ENCODE measurements around the gene MGST1.
"Not testable (repeated sequence)": the region's sequence is repeated elsewhere in the genome, so short reads cannot be mapped to it uniquely, and the experiment has no call there.

The MGST1 gene

DNA sequence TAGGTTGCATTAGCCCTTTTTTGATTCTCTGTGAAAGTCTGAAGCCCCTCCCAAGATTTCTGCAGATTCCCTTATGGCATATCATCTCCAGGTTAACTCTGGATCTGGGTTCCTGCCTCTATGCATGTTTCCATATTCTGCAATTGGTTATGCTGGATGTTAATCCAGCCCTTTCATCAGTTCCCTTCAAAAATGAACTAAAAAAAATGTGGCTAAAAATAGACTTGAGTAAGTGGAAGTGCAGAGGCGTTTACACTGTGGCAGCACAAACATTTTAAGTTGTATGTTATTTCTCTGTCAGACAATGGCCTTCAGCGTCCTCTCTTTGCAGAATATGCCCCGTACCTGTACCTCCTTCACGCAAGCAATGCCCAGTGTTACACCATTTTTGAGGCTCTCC lies 11.4 kb downstream of the MGST1 start:
- no peak for DNase-seq

DNA sequence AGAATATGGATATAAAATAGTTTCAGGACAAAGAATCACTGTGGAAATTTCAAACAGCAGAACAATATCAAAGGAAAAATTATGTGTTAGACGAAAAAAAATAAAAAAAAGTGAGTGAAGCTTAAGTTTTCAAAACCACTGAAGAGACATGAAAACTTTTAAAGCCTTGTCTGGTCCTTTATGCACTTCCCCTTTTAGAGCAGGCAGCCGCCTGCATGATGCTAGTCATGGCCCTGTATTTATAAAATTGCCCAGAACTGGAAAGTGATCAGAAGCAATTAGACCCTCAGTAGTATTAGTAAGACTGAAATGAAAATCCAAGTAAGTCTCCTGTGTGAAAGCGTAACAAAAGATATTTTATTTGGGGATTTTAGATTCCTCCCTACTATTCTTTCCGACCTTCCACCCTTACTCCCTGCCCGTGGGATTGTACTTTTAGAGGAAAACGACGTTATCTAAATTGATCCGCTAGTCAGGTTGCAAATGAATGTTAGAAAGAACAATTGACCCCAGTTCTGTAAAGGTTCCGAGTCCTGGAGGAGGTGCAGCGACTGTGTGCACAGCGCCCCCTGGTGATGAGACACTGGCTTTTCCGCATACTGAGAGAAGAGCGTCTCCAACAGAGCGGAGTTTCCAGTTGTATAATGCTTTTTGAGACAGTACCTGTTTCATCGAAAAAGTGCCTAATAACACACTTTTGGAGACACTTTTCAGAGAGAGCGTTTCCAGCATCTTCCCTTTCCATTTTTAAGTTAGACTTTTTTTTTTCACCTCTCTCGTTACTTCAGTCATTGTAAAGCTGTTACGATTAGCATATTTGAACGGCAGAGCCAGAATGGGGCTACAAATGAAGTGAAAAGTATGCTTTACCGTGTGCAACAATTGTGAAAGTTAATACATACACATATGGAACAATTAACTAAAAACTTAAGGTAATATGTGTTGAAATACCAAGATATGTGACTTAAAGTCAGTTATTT lies 12.4 kb downstream of the MGST1 start:
- DNase-seq, result no peak

DNA sequence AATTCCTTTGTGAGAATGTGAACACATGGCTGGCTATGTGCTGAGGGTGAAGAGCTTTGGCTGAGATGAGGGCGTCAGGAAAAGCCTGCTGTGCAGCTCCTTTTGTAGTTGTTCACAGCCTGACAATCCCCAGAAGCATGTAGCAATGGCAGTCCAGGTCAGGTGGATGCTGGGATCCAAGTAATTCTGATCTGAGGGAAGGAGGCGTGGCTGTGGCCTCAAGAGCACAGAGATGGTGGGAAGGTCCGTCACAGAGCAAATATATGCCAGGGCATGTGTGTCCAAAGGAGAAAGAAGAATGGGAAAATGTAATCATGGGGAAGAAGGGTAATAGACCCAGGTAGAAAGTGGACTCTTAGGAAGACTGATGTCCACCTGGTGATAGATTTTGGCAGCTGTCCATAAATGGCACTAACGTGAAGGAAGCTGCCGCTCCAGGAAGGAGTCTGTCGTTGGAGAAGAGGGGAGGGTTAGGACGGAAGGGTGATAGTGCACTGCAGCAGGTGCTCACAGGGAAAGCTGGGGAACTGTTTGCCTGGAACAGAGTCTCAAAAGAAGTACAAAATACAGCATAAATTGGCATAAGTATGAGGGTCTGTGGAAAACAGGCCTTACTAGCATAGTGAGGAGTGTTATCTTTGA lies 13.8 kb downstream of the MGST1 start:
- no peak for DNase-seq

DNA sequence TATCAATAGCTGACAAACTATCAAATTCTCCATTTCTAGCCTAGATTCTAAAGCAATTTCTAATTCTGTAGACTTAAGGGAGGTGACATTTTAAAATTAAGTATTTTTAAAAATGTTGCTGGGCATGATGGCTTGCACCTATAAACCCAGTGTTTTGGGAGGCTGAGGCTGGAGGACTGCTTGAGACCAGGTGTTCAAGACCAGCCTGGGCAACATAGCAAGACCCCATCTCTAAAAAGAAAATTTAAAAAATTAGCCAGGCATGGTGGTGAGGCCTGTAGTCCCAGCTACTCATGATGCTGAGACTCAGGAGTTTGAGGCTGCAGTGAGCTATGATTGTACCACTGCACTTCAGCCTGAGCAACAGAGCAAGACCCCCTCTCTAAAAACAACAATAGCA lies 15.1 kb downstream of the MGST1 start:
- DNase-seq, result no peak

DNA sequence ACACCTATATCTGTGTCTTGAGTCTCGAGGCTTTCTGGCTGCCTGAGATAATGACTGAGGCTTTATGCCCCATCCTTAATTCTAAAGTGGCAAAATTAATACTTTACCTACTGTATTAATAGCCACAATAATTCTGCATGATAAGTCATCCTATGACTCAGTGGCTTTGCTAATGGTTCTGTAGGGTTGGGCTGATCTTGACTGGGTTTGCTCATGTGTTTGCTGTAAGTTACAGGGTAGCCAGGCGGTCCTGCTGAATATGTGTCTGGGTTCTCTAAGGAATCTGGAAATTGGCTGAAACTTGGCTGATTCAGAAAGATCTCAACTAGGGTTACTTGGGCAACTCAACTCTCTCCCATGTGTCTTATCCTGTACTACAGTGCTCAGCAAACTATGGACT lies 21.7 kb downstream of the MGST1 start:
- no peak for DNase-seq

DNA sequence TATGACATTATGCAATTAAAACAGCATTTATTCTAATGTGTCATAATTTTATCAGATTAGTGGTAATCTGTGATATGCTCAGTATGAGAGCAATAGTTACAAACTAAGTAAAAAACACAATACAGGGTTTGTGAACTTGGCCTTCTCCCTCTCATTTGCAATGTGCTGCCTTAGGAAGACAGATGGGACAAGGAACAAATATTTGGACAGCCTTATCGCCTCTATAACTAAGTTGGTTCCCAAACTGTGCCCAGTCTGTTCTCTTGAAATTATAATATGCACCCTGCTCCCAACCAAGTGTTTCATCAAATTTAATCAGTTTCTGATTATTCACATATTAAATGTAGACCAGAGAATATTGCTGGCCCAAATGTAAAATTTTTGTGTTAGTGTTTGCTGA lies 22.7 kb downstream of the MGST1 start:
- no peak for DNase-seq

DNA sequence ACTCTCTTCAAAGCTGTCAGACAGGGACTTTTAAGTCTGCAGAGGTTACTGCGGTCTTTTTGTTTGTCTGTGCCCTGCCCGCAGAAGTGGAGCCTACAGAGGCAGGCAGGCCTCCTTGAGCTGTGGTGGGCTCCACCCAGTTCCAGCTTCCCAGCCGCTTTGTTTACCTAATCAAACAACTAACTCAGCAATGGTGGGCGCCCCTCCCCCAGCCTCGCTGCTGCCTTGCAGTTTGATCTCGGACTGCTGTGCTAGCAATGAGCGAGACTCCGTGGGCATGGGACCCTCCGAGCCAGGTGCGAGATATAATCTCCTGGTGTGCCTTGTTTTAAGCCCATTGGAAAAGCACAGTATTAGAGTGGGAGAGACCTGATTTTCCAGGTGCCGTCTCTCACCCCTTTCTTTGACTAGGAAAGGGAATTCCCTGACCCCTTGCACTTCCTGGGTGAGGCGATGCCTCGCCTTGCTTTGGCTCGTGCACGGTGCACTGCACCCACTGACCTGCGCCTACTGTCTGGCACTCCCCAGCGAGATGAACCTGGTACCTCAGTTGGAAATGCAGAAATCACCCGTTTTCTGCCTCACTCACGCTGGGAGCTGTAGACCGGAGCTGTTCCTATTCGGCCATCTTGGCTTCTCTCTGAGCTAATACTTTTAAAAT lies 35.3 kb downstream of the MGST1 start:
- DNase-seq, result not testable (repeated sequence)

DNA sequence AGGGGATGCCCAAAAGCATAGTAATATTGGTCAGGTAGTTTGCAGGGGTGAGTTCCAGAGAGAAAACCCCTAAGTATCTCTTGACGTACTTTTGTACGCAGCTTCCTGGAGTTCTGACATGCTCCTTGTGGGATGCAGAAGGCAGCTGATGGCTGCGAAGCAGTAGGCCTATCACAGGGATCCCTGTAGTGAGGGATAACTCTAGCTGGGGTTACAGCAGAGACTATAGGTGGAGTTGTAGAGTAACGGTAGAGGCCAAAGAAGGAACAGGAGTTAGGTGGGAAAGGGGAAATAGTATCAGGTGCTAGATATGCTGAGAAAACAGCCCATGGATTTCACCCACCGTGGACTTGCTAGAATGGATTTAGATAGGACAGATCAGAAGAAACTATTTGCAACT lies 37.3 kb downstream of the MGST1 start:
- DNase-seq, result no peak

DNA sequence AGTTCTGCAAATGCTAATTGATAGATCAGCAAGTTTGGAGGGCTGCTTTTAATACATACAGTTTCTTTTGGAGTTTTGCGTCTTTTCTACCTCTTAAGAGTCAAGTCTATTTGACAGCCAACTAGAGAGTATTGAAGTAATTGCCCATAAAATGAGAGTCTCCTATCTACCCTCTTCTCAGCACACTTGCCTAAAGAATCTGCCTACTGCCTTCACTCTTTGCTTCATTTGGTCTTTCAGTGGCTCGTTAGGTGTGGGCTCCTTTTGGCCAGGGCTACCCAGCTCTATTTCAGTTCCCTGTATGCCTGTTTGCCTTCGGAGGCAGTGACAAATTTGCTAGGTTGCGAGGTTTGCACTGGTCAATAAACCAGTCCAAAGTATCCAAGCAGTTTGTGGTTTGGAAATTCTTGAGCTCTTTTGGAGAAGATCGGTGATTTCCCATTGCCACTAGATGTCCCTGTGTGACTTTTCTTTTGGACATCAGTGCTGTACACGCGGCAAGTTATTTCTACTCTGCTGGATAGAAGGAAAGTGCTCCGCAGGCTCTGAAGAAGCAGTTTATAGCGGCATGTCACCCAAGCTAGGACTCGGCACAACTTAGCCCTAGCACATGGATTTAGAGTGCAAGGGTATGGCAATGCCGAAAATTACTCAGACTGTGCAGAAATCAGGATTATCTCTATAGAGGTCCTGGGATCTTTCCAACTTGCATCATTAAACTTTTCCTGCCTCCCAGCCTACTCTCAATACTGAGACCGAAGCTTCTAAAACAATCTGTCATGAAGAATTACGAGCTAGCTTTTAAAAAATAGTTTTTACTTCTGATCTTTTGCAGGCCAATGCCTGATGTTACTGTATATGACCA lies 38.6 kb downstream of the MGST1 start:
- DNase-seq, result peak; percentile 16

DNA sequence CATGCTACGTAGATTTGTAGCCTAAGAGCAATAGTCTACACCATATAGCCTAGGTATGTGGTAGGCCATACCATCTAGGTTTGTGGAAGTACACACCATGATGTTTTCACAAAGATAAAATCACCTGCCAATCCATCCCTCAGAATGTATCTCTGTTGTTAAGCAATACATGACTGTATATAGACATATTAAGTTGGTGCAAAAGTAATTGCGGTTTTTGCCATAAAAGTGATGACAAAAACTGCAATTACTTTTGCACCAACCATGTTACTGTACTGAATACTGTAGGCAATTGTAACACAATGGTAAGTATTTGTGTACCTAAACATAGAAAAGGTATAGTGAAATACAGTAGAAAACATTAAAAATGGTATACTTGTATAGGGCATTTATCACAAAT lies 40.5 kb downstream of the MGST1 start:
- no peak for DNase-seq

DNA sequence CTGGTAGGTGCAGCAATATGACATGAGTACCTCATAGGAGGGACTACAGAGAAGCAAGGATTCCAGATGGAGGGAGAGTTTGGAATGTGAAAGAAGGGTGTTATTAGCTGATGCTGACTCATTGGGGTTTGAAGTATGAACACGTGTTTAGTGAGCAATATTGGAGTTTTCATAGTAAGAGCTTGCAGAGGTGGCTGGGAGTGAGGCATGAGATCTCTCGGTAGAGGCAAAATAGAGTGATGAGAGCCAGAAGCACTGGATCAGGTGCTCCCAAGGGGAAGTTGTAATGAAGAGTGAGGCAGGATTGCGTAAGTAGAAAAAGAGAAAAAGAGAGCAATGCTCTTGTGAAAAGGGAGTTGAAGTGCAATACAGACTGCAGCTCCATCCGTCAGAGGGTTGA lies 42.1 kb downstream of the MGST1 start:
- no peak for DNase-seq

DNA sequence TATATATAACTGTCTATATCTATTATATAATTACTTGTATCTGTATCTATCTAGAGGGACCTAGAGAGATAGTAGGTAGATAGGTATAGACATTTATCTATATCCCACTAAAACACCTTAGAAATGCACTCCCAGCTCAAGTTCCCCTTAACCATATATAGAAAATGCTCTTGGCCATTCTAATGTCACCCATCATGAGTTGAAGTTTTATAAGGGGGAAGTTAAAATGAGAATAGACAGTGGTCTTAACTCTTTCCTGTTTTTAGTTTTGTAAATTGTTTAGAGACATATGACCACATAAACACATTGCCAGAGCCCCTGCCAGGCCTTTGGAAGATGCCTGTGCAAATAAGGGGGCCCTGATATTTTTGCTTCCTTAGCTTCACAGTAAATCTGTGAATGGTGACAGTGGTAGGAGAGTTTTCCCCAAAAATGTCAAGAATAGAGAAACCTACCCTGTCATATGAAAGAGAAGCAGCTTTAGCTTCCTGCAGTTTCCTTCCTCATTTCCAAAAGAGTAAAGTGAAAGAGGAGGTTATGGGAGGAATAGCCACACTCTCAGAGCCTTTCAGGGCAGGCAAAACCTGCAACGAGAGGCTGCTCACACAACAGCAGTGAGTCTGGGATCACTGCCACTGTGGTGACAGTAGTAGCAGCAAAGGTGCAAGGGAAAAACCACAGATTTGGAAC lies 45.5 kb downstream of the MGST1 start:
- no peak for DNase-seq

DNA sequence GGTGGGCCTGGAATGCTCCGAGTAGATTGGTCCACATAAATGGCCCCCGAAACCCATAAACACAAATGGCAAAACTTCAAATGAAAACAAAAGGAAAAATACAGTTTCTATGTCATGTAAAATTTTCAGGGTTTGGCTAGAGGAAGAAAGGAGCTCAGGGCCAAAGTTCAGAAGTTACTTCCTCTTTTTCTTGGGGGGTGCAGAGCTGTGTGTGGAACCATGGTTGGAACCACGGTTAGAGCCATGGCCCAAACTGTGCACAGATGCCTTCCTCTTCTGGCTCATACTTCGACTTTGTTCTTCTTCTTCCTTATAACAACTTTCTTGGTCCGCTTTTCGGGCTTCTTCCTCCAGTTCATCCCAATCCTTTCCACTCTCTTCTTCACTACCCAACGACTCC lies 51.7 kb downstream of the MGST1 start:
- no peak for DNase-seq

DNA sequence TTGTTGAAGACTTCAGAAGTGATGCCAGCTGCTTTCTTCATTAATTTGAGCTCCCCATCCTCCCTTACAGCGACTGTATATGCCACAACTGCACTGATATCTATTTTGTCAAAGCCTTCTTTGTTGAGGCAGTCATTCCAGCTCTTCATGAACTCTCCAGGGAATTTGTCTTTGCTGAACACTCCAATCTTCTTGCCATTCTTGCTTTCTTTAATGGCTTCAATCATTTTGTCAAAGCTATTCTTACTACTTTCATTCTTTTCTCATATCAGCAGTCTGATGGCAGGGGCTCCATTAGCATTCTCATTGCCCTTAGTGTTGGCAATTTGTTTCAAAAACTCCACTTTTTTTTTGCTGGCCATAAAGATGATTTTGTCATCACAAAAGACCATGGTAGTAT lies 54.4 kb downstream of the MGST1 start:
- not testable (repeated sequence) for DNase-seq

DNA sequence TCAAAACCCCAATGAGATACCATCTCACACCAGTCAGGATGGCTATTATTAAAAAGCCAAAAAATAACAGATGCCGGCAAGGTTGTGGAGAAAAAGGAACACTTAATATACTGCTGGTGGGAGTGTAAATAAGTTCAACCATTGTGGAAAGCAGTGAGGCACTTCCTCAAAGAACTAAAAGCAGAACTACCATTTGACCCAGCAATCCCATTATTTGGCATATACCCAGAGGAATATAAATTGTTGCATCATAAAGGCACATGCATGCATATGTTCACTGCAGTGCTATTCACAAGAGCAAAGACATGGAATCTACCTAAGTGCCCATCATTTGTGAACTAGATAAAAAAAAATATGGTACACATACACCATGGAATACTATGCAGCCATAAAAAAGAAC lies 59.9 kb downstream of the MGST1 start:
- no peak for DNase-seq

All from NCI-H1436 treated with DMSO at 0.1 percent for 48 hours (cell line).